NT2/D1 (cell line): ENCODE measurements around the gene MBLAC2.

Source experiments
- YY1 ChIP-seq: IDR thresholded peaks from 2 replicates; pipeline ENCODE4 v1.6.1; 2011; ENCODE audit not compliant: insufficient read length, insufficient read depth
- ZNF274 ChIP-seq: IDR thresholded peaks from 2 replicates; pipeline ENCODE4 v1.6.1; 2011; ENCODE audit warnings: mild to moderate bottlenecking, low read depth, low read length

- TF ChIP-seq YY1 (no peak), ZNF274 (no peak)
Observed at GRCh38 chr5:90475436-90475980, 937 bp upstream of the MBLAC2 start.
